Measurements from ENCODE around the gene DLX4. TPM values are rescaled to one million over a fixed set of nuclear protein-coding genes. Genes with fewer than 3 reads are reported as not detected.

DLX4 gene
- total RNA-seq, 1 donor from 2014 or later: not detected

- intact Hi-C loops (cut with micrococcal nuclease): no loop called here
- Mint-ChIP-seq H3K27ac (no peak overlapping the region), H3K4me1 (ENCODE audit: low read depth) (no peaks in the 10 kb centered on the region), H3K9me3 (no peaks in the 10 kb centered on the region), H3K27me3 (ENCODE audit: low read depth) (peaks cover 13% of the 10 kb centered on the region), H3K36me3 (ENCODE audit: low read depth) (no peaks in the 10 kb centered on the region), H3K4me3 (ENCODE audit: low read depth) (no peak overlapping the region)
- no peak for DNase-seq (ENCODE audit: low spot score)
Measured at GRCh38 chr17:49932901-49933300, 36.1 kb upstream of the DLX4 start.

DNA sequence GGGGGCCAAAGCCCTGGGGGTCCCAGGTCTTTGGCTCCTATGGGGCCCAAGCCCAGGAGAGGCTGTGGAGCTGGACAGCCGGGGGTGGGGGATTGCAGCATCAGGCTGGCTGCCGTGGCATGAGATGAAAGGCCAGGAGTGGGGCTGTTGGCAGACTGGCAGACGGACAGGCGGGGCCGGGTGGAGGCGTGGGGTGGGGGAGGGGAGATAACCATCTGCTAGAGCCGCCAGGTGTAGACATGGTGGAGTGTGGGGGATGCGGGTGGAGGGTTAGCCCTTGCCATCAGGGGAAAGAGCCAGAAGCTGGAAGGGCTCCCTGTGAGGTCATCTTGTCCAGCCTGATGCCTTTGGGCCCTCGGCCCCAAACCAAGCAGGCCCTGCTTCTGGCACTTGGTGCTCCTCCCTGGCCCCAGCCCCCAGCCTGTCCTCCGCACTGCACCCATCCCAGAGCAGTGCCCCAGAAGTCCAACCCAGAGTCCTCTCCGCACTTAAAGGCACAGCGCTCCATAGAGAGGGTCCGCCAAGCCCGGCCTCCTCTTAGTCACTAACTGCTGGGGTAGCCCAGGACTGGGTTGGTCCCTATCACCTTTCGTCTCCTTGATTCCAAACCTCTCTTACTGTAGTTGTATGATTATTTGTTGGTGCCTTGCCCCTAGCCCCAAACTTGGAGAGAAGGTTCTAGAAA, 33.3 kb upstream of the DLX4 start:
- Mint-ChIP-seq H3K4me1 (ENCODE audit: low read depth) (peaks cover 2% of the 10 kb centered on the region), H3K27ac (no peak overlapping the region), H3K9me3 (no peaks in the 10 kb centered on the region), H3K36me3 (ENCODE audit: low read depth) (no peaks in the 10 kb centered on the region), H3K4me3 (ENCODE audit: low read depth) (no peak overlapping the region), H3K27me3 (ENCODE audit: low read depth) (peaks cover 16% of the 10 kb centered on the region)
- intact Hi-C loops (cut with micrococcal nuclease): no loop called here
- DNase-seq (ENCODE audit: low spot score): no peak

DNA sequence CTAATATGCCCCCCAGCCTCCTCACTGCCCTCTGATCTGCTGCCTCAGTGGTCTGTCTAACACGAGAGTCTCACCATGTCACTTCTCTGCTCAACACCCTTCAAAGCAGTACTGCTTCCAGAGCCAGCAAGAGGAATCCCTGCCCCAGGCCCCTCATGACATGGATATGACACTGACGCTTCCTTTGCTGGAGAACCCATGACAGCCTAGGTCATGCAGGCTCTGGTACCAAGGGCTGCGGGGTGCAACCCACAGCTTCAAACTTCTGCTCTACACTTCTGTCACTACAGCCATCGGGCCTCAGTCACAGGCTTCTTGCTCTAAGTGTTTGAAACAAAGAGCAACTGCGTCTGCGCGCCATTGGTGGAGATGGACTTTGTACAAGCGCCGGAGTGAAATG, 32.6 kb upstream of the DLX4 start:
- Mint-ChIP-seq H3K9me3 (no peaks in the 10 kb centered on the region), H3K4me1 (ENCODE audit: low read depth) (peaks cover 2% of the 10 kb centered on the region), H3K27ac (no peak overlapping the region), H3K4me3 (ENCODE audit: low read depth) (no peak overlapping the region), H3K36me3 (ENCODE audit: low read depth) (no peaks in the 10 kb centered on the region), H3K27me3 (ENCODE audit: low read depth) (peaks cover 16% of the 10 kb centered on the region)
- no peak for DNase-seq (ENCODE audit: low spot score)
- intact Hi-C loops (cut with micrococcal nuclease): no loop called here

DNA sequence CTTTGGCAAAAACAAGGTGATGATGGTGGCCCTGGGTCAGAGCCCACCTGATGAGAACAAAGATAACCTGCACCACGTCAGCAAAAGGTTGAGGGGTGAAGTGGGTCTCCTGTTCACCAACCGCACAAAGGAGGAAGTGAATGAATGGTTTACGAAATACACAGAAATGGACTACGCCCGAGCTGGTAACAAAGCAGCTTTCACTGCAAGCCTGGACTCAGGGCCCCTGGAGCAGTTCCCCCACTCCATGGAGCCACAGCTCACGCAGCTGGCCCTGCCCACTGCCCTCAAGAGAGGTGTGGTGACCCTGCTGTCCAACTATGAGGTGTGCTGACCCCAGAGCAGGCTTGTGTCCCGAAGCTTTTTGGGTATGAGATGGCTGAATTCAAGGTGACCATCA, 29.7 kb upstream of the DLX4 start:
- H3K9me3 Mint-ChIP-seq: no peaks in the 10 kb centered on the region
- H3K4me3 Mint-ChIP-seq (ENCODE audit: low read depth): no peak overlapping the region
- no peak overlapping the region for H3K27ac Mint-ChIP-seq
- no peaks in the 10 kb centered on the region for H3K36me3 Mint-ChIP-seq (ENCODE audit: low read depth)
- no peak for DNase-seq (ENCODE audit: low spot score)
- intact Hi-C loops (cut with micrococcal nuclease): no loop called here
- H3K4me1 Mint-ChIP-seq (ENCODE audit: low read depth): peaks cover 2% of the 10 kb centered on the region
- peaks cover 20% of the 10 kb centered on the region for H3K27me3 Mint-ChIP-seq (ENCODE audit: low read depth)

GRCh38 chr17:49941427-49941826, 27.6 kb upstream of the DLX4 start:
- H3K27me3 Mint-ChIP-seq (ENCODE audit: low read depth): peaks cover 26% of the 10 kb centered on the region
- no peak overlapping the region for H3K4me3 Mint-ChIP-seq (ENCODE audit: low read depth)
- no peak overlapping the region for H3K27ac Mint-ChIP-seq
- H3K4me1 Mint-ChIP-seq (ENCODE audit: low read depth): peaks cover 2% of the 10 kb centered on the region
- no peaks in the 10 kb centered on the region for H3K9me3 Mint-ChIP-seq
- no peaks in the 10 kb centered on the region for H3K36me3 Mint-ChIP-seq (ENCODE audit: low read depth)
- no peak for DNase-seq (ENCODE audit: low spot score)
- intact Hi-C loops (cut with micrococcal nuclease): no loop called here

DNA sequence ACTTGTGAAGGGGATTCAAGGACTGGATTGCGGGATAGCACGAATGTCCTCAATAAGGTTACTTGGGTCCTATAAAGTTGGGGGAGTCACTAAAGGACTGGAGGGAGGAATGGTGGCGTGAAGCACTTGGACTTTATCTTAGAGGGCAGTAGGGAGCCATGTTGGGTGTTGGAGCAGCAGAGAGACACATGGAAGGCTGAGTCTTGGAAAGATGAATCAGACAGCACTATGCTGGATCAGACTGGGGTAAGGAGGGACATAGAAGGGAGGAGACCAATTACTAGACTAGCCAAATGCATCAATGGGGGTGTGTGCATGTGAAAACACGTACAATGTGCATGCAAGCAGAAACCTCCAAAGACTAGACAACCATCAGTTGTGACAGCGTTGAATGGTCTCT, 26.0 kb upstream of the DLX4 start:
- Mint-ChIP-seq H3K9me3 (no peaks in the 10 kb centered on the region), H3K36me3 (ENCODE audit: low read depth) (no peaks in the 10 kb centered on the region), H3K4me1 (ENCODE audit: low read depth) (peaks cover 2% of the 10 kb centered on the region), H3K27me3 (ENCODE audit: low read depth) (peaks cover 28% of the 10 kb centered on the region), H3K27ac (no peak overlapping the region), H3K4me3 (ENCODE audit: low read depth) (no peak overlapping the region)
- intact Hi-C loops (cut with micrococcal nuclease): no loop called here
- no peak for DNase-seq (ENCODE audit: low spot score)

- H3K27me3 Mint-ChIP-seq (ENCODE audit: low read depth): peaks cover 20% of the 10 kb centered on the region
- no peak overlapping the region for H3K27ac Mint-ChIP-seq
- H3K9me3 Mint-ChIP-seq: no peaks in the 10 kb centered on the region
- H3K36me3 Mint-ChIP-seq (ENCODE audit: low read depth): no peaks in the 10 kb centered on the region
- intact Hi-C loops (cut with micrococcal nuclease): no loop called here
- no peaks in the 10 kb centered on the region for H3K4me1 Mint-ChIP-seq (ENCODE audit: low read depth)
- no peak overlapping the region for H3K4me3 Mint-ChIP-seq (ENCODE audit: low read depth)
- DNase-seq (ENCODE audit: low spot score): no peak
Measured at GRCh38 chr17:49944273-49944870, 24.6 kb upstream of the DLX4 start.

DNA sequence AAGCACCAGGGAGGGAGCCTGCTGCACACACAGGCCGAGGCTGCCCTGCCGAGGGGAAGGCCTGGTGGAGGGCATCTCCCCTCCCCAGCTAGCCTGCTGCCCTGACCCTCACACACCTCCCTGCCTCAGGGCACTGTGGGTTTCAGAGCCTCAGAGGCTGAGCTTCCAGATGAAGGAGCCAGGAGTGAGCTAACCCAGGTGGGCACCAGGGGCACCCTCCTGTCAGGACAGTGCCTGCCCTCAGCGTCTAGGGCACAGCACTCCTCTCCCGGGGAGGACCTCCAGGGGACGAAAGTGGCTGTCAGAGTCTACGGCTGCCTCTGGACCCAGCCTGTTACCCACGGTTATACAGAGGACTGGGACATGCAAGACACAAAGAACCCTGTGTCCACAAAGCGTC, 22.8 kb upstream of the DLX4 start:
- H3K4me1 Mint-ChIP-seq (ENCODE audit: low read depth): no peaks in the 10 kb centered on the region
- H3K9me3 Mint-ChIP-seq: no peaks in the 10 kb centered on the region
- DNase-seq (ENCODE audit: low spot score): no peak
- peaks cover 24% of the 10 kb centered on the region for H3K27me3 Mint-ChIP-seq (ENCODE audit: low read depth)
- no peaks in the 10 kb centered on the region for H3K36me3 Mint-ChIP-seq (ENCODE audit: low read depth)
- no peak overlapping the region for H3K4me3 Mint-ChIP-seq (ENCODE audit: low read depth)
- intact Hi-C loops (cut with micrococcal nuclease): no loop called here
- no peak overlapping the region for H3K27ac Mint-ChIP-seq

GRCh38 chr17:49946964-49947584, 21.9 kb upstream of the DLX4 start:
- no peak for DNase-seq (ENCODE audit: low spot score)
- Mint-ChIP-seq H3K27ac (no peak overlapping the region), H3K9me3 (no peaks in the 10 kb centered on the region), H3K36me3 (ENCODE audit: low read depth) (no peaks in the 10 kb centered on the region), H3K4me3 (ENCODE audit: low read depth) (no peak overlapping the region), H3K27me3 (ENCODE audit: low read depth) (peaks cover 24% of the 10 kb centered on the region), H3K4me1 (ENCODE audit: low read depth) (no peaks in the 10 kb centered on the region)
- intact Hi-C loops (cut with micrococcal nuclease): no loop called here

DNA sequence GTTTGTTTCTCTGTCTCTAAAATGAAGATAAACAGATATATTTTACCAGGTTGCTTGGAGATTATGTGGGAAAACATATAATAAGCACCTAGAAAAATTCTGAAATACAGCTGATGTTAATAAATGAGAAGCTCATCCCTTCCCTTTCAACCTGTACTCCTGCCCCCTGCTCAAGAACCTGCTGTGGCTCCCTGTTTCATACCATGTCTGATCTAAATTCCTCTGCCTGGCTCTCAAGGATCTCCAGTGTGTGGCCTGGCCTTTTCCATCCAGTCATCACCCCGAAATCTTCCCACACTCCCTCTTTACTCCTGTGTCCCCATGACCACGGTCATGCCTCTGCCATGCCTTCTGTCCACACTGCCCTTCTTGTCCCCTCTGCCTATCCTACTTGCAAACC, 19.4 kb upstream of the DLX4 start:
- H3K4me1 Mint-ChIP-seq (ENCODE audit: low read depth): no peaks in the 10 kb centered on the region
- H3K9me3 Mint-ChIP-seq: no peaks in the 10 kb centered on the region
- DNase-seq (ENCODE audit: low spot score): no peak
- intact Hi-C loops (cut with micrococcal nuclease): no loop called here
- no peaks in the 10 kb centered on the region for H3K36me3 Mint-ChIP-seq (ENCODE audit: low read depth)
- H3K4me3 Mint-ChIP-seq (ENCODE audit: low read depth): no peak overlapping the region
- H3K27me3 Mint-ChIP-seq (ENCODE audit: low read depth): peaks cover 24% of the 10 kb centered on the region
- H3K27ac Mint-ChIP-seq: no peak overlapping the region

- H3K9me3 Mint-ChIP-seq: no peaks in the 10 kb centered on the region
- no peak overlapping the region for H3K27ac Mint-ChIP-seq
- no peaks in the 10 kb centered on the region for H3K4me1 Mint-ChIP-seq (ENCODE audit: low read depth)
- no peak for DNase-seq (ENCODE audit: low spot score)
- H3K4me3 Mint-ChIP-seq (ENCODE audit: low read depth): no peak overlapping the region
- no peaks in the 10 kb centered on the region for H3K36me3 Mint-ChIP-seq (ENCODE audit: low read depth)
- intact Hi-C loops (cut with micrococcal nuclease): loop anchor here (1.0 kb wide), 1 partner anchor 46 kb away; no protein-coding TSS in a partner anchor
- H3K27me3 Mint-ChIP-seq (ENCODE audit: low read depth): peaks cover 25% of the 10 kb centered on the region
Measured at GRCh38 chr17:49951362-49952082, 17.5 kb upstream of the DLX4 start.

- Mint-ChIP-seq H3K27ac (no peak overlapping the region), H3K4me3 (ENCODE audit: low read depth) (no peak overlapping the region), H3K4me1 (ENCODE audit: low read depth) (no peaks in the 10 kb centered on the region), H3K9me3 (no peaks in the 10 kb centered on the region), H3K36me3 (ENCODE audit: low read depth) (no peaks in the 10 kb centered on the region), H3K27me3 (ENCODE audit: low read depth) (peaks cover 32% of the 10 kb centered on the region)
- peak; percentile 64 for DNase-seq (ENCODE audit: low spot score)
- intact Hi-C loops (cut with micrococcal nuclease): loop anchor here (1.0 kb wide), 1 partner anchor 45 kb away; no protein-coding TSS in a partner anchor
Measured at GRCh38 chr17:49952209-49952911, 16.6 kb upstream of the DLX4 start.

Measured in activated T-helper 2 cell treated with anti-CD3 and anti-CD28 coated beads, Interferon-gamma antibody, Interleukin-2, Interleukin-4, amounts not matched to agents 10 μg/mL and 5 μg/mL and 100 μg/mL, durations not matched to agents 14 hours and 24 hours and 36 hours (primary cell).